RWPE2 (cell line): ENCODE data around the gene DOK3.
A peak's percentile ranks its signal among the peaks of the same experiment; 100 is the strongest.

ENCODE experiments used
- ATAC-seq: fragments of 200-7000 bp; cut with Tn5 transposase; 3 replicates; pipeline ENCODE4 v1.9.1; 2021; ENCODE audit warnings: low read depth
- DNase-seq: peaks from one replicate; pipeline ENCODE4 v3.0.0-alpha.2; 2020; ENCODE audit warnings: low spot score
- H3K27ac ChIP-seq: fragments of 450-650 bp; 2 replicates; pipeline ENCODE4 v1.5.1; 2017; ENCODE audit warnings: mild to moderate bottlenecking; ENCODE audit not compliant: poor library complexity, severe bottlenecking
- H3K27me3 ChIP-seq: fragments of 250-450 bp; sonication (Bioruptor Pico); 2 replicates; pipeline ENCODE4 v1.5.1; 2021; ENCODE audit warnings: mild to moderate bottlenecking, moderate library complexity; ENCODE audit not compliant: insufficient read depth, poor library complexity, severe bottlenecking
- H3K36me3 ChIP-seq: fragments of 250-450 bp; sonication (Bioruptor Pico); 2 replicates; pipeline ENCODE4 v1.5.1; 2020; ENCODE audit warnings: low read depth, mild to moderate bottlenecking, moderate library complexity
- H3K4me1 ChIP-seq: fragments of 250-450 bp; sonication (Bioruptor Pico); 2 replicates; pipeline ENCODE4 v1.5.1; 2021; ENCODE audit warnings: mild to moderate bottlenecking, moderate library complexity; ENCODE audit not compliant: insufficient read depth, poor library complexity, severe bottlenecking
- H3K4me3 ChIP-seq: fragments of 250-450 bp; sonication (Bioruptor Pico); 2 replicates; pipeline ENCODE4 v1.5.1; 2021; ENCODE audit warnings: mild to moderate bottlenecking, moderate library complexity; ENCODE audit not compliant: severe bottlenecking
- H3K9me3 ChIP-seq: fragments of 250-450 bp; sonication (Bioruptor Pico); 2 replicates; pipeline ENCODE4 v1.5.1; 2021; ENCODE audit warnings: mild to moderate bottlenecking, moderate library complexity; ENCODE audit not compliant: severe bottlenecking
- CTCF ChIP-seq: fragments of 450-650 bp; IDR thresholded peaks from one replicate; pipeline ENCODE4 v1.5.1; 2017; ENCODE audit warnings: mild to moderate bottlenecking, moderate library complexity; ENCODE audit not compliant: poor library complexity, severe bottlenecking

The DOK3 gene

GRCh38 chr5:177515580-177515979 is 6.0 kb upstream of the DOK3 start:
- Histone ChIP-seq H3K27me3 (no peaks in the 10 kb centered on the region), H3K4me3 (peak overlapping the region; percentile 81), H3K9me3 (no peaks in the 10 kb centered on the region), H3K4me1 (no peaks in the 10 kb centered on the region), H3K36me3 (peaks cover 69% of the 10 kb centered on the region), H3K27ac (peak overlapping the region; percentile 46)
- no peak for ATAC-seq
- no peak for TF ChIP-seq CTCF
- DNase-seq = no peak

GRCh38 chr5:177514541-177514940 is 4.9 kb upstream of the DOK3 start:
- DNase-seq (no peak), ATAC-seq (no peak)
- Histone ChIP-seq H3K27me3 (no peaks in the 10 kb centered on the region), H3K4me3 (no peak overlapping the region), H3K9me3 (no peaks in the 10 kb centered on the region), H3K4me1 (no peaks in the 10 kb centered on the region), H3K27ac (no peak overlapping the region), H3K36me3 (peaks cover 67% of the 10 kb centered on the region)
- no peak for TF ChIP-seq CTCF

- Histone ChIP-seq H3K4me1 (no peaks in the 10 kb centered on the region), H3K36me3 (peaks cover 62% of the 10 kb centered on the region), H3K27me3 (no peaks in the 10 kb centered on the region), H3K4me3 (no peak overlapping the region), H3K9me3 (no peaks in the 10 kb centered on the region), H3K27ac (no peak overlapping the region)
- no peak for ATAC-seq
- peak; percentile 64 for DNase-seq
- TF ChIP-seq CTCF = no peak
Measured at GRCh38 chr5:177513500-177513899, 3.9 kb upstream of the DOK3 start.

- DNase-seq (peak; percentile 55), ATAC-seq (no peak)
- Histone ChIP-seq H3K4me1 (no peaks in the 10 kb centered on the region), H3K4me3 (no peak overlapping the region), H3K27me3 (no peaks in the 10 kb centered on the region), H3K27ac (no peak overlapping the region), H3K9me3 (no peaks in the 10 kb centered on the region), H3K36me3 (peaks cover 62% of the 10 kb centered on the region)
- TF ChIP-seq CTCF = no peak
Measured at GRCh38 chr5:177512736-177513380, 3.2 kb upstream of the DOK3 start.
